Colon (tissue), 2 donors: ENCODE data around the gene ZBED4.

Experiments
- FAIRE-seq: peaks from 2 replicates; lab custom pipeline; 2012; peaks lifted over from hg19 to GRCh38; lab: Jason Lieb, UNC
- donor health status: control.
- donor health status: control.

The ZBED4 gene

DNA sequence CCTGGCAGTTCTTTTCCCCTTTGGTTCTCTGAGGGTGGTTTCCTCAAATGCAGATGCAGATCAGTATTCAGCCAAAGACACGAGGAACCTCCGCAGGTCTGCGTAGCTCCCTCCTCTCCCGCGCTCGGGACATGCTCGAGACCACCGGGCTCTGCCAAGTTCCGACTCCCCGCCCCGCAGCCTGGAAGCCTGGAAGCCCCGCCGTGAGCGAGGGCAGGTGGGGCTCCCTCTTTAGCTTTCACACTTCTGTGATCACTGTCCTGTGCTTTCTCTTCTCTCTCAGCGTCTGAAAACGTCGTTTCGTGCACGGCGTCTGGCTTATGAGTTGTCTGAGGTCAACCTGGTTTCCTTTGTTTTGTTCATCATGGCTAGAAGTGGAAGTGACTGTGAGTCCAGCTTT, 26.6 kb downstream of the ZBED4 start:
- no peak for FAIRE-seq

DNA sequence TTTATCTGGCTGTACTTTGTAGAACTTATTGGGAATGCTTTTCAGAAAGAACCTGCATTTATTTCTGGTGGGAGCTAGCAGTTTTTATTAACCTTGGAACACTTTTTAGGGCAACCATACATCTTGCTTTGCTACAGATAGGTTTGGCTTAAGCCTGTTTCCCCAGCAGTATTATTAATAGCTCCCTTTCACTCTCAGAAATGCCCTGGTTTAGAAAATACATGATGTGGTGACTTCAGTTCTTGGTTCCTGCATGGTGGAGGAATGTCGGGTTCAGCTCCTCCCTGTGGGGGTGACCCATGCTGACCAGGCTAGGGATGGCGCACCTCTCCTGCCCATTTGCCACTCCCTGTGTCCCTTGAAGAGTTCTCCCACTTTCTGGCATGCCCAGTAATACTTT, 28.2 kb downstream of the ZBED4 start:
- no peak for FAIRE-seq

DNA sequence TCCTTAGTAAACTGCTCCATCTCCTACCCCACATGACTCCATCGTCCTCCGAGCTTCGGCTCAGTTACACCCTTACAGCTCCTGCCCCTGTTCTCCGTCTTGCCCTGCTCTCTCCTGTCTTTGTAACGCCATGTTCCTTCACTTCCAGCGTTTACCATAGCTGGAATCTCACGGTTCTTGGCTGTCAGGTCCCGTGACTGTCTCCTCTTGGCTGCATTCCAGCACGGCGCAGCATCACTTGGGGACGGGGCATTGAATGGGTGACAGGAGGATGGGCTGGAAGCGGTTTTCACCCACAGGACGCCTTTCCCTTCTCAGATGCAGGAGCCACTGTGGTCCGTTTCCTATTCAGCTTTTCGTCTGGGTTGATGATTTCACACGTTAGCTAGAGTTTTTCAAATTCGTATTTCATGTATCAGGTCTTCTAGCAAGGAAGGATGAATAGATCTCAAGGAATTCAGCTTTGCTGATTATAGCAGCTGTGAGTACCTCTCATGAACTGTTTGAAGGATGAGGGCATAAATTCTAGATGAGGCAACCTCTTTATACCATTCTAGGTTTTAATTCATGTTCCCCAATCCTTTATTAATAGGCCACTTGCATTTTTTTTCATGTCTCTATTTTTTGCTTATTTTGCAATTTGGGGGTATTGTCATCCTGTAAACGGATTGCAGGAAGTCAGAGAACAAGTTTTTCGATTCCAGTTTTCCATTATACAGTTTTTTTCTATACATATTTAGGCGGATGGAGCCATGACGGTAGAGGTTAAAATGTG, 29.1 kb downstream of the ZBED4 start:
- FAIRE-seq, result no peak

DNA sequence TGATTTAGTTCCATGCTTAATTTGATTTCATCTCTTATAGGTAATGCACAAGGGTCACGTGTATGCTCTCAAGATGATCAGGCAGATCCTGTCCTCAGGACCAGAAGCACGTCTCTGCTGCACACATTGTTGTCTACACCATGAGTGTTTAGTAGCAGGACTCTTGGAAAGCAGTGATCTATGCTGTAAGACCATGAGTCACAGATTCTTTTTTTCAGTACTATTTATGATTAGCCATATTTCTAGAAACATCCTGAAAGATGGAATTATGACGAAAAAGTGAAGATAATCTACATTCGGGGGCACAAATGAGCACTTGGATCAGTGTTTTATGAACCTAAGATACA, 29.6 kb downstream of the ZBED4 start:
- FAIRE-seq, result no peak

- no peak for FAIRE-seq
Observed at GRCh38 chr22:49884075-49884474, 30.4 kb downstream of the ZBED4 start.

DNA sequence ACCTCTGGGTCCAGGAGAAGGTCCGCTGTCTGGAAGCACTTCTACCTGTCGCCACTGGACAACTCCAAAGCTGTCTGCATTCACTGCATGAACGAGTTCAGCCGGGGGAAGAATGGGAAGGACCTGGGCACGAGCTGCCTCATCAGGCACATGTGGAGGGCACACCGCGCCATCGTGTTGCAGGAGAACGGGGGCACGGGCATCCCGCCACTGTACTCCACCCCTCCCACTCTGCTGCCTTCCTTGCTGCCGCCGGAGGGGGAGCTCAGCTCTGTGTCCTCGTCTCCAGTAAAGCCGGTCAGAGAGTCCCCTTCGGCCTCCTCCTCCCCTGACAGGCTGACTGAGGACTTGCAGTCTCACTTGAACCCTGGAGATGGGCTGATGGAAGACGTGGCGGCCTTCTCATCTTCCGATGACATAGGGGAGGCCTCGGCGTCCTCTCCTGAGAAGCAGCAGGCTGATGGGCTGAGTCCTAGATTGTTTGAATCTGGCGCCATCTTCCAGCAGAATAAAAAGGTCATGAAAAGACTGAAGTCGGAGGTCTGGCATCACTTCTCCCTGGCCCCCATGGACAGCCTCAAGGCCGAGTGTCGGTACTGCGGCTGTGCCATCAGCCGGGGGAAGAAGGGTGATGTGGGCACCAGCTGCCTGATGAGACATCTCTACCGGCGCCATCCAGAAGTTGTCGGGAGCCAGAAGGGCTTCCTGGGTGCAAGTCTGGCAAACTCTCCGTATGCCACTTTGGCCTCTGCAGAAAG, 31.0 kb downstream of the ZBED4 start:
- no peak for FAIRE-seq

GRCh38 chr22:49885281-49885680, 31.6 kb downstream of the ZBED4 start:
- no peak for FAIRE-seq

DNA sequence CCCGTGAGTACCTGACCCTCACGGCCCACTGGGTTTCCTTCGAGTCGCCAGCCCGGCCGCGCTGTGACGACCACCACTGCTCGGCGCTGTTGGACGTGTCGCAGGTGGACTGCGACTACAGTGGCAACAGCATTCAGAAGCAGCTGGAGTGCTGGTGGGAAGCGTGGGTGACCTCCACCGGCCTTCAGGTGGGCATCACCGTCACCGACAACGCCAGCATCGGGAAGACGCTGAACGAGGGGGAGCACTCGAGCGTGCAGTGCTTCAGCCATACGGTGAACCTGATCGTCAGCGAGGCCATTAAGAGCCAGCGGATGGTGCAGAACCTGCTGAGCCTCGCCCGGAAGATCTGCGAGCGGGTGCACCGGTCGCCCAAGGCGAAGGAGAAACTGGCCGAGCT, 32.2 kb downstream of the ZBED4 start:
- no peak for FAIRE-seq

GRCh38 chr22:49886346-49887063, 32.9 kb downstream of the ZBED4 start:
- FAIRE-seq, result no peak

DNA sequence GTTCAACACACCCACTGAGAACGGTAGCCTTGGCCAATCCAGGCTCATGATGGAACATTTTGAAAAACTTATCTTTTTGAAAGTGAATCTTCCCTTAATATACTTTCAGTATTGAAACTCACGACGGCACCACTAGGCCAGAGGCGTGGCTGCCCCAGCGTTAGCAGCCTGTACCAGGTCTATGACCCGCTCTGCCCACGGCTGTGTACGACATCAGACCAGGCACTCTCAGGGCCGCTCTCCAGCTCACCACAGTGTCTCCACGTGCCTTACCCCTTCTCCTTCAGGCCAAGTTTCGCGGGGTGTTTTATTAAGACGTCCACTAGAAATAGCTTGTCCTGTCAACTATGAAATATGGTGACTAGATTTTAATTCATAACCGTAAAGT, 33.4 kb downstream of the ZBED4 start:
- FAIRE-seq, result no peak

DNA sequence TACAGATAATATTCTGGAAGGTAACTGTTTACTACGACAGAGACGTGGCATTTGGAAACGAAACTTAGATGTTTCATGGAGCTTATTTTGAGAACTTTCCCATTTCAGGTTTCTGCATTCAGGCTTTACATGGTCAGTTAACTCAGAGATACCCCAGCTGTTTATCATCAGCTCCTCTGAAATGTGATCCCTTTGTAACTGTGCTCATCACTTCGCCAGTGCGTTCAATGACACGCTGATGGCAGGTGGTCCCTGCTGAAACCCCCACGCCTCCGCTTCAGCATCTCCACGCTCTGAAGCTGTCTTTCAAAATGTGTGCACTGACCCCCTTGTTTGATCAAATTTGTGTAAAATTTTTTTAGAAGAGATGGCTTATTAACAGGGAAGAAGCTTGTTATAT, 34.1 kb downstream of the ZBED4 start:
- FAIRE-seq, result no peak

GRCh38 chr22:49889071-49889470, 35.4 kb downstream of the ZBED4 start:
- FAIRE-seq, result no peak

DNA sequence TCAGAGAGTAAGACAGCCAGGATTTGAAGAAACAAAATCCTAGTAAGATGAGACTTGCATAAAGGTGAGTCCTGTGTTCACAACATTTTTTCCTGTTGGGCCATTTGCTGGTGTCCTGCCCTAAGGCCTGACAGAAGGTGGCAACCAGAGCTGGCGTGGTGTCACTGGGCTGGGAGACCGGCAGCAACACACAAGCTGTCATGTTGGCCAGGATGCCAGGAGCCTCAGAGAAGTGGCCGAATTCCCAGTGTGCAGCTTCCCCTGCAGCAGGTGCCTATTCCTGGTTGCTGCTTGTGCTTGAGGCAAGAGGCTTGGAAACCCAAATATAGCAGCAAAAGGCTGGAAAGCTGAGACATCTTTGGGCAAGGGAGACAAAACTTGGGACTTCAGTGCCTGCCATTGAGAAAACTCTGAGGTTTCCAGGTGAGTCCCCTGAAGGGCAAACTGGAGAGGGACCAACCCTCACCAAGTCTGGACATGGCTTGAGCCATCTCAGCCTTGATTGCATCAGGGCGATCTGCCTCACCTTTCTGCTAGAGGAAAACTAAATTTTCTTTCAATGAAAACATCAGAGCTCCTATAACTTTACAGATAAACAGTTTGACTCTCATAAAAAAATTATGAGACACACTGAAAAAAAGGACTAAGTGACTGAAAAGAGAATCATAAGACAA, 38.7 kb downstream of the ZBED4 start:
- no peak for FAIRE-seq

DNA sequence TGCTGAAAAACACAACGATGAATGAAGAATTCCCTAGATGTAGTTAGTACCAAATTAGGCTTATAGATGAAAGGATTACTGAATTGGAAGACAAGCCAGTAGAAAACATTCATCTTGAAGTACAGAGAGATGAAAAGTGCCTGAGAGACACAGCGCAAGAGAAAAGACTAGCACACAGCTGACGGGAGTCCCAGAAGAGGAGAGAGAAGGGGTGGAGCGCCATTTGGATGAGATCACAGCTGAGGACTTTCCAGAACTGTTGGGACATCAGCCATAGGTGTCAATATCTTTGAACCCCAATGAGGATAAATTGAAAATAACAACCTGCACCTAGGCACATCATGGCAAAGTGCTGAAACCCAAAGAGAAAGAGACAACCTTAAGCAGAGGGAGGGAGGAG, 39.4 kb downstream of the ZBED4 start:
- no peak for FAIRE-seq

GRCh38 chr22:49894322-49895054, 40.8 kb downstream of the ZBED4 start:
- no peak for FAIRE-seq

- FAIRE-seq, result no peak
Observed at GRCh38 chr22:49896201-49896600, 42.6 kb downstream of the ZBED4 start.

GRCh38 chr22:49897015-49897684, 43.5 kb downstream of the ZBED4 start:
- no peak for FAIRE-seq

DNA sequence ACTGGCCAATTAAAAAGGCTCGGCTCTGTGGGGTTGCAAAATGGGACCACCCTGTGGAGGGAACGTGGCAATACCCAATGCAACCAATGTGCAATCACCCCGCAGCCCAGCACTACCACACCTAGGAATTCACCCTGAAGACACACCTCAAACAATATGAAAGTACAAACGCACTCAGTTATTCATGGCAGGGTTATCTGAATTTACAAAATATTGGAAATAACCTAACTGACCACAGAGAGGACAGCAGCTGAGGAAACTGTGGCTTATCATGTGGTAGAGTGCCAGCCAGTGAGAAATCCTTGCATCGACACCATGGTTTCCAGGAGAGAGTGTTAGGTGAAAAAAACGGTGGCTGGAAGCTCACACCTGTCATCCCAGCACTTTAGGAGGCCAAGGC, 45.9 kb downstream of the ZBED4 start:
- FAIRE-seq, result no peak

DNA sequence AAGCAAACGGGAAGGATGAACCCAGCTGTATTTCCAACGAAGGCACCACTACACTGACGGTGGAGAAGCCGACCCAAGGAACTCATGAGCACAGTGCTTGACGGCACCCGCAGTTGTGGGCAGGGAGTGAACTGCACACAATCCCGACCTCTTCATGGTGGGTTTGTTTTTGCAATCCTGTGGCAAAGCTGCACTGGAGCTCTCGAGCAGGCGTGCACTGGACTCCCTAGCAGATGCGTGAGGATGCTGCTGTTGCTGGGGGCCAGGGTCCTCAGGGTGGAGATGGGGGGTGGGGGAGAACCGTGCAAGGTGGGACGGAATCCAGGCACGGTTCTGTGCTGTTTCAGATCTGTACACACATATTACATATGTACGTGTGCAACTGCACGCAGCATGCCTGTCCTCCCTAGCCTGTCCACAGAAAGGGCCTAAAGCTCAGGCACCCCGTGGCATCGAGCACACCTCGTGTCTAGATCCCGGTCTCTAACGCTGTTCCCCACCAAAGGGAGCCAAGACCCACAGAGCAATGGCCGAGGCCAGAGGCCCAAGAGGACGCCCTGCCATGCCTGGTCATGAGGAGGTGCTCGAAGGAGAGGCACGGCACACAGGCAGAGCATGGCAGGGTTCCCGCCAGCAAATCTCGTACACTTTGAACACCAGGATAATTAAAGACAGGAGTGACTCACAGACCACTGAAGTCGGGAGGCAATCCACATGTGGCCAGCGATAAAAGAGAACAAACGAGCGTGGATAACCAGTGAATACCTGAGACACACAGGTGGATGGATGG, 47.0 kb downstream of the ZBED4 start:
- FAIRE-seq, result no peak

GRCh38 chr22:49901457-49901856, 47.8 kb downstream of the ZBED4 start:
- FAIRE-seq, result no peak
